ENCODE data around the gene TM9SF4. TPM values are rescaled to one million over a fixed set of nuclear protein-coding genes. Genes with fewer than 3 reads are reported as not detected.

TM9SF4 gene
- total RNA-seq, 2 experiments from 2014 or later: 35.7 to 39.1 TPM

DNA sequence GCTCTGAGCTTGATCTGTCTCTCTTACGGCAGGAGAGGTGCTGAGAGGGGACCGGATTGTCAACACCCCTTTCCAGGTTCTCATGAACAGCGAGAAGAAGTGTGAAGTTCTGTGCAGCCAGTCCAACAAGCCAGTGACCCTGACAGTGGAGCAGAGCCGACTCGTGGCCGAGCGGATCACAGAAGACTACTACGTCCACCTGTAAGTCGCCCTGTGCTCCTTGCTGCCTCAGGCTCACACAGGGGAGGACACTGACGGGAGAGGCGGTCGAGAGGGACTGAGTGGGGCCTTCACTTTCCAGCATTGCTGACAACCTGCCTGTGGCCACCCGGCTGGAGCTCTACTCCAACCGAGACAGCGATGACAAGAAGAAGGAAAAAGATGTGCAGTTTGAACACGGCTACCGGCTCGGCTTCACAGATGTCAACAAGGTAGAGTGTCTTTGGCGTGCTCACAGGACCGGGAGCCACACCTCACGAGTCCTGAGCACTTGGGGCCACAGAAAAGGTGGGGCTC, 32.0 kb downstream of the TM9SF4 start:
- Mint-ChIP-seq H3K27me3 (no peaks in the 10 kb centered on the region), H3K9me3 (ENCODE audit: low read depth) (no peaks in the 10 kb centered on the region), H3K4me1 (no peaks in the 10 kb centered on the region), H3K36me3 (peaks cover 62% of the 10 kb centered on the region), H3K27ac (no peak overlapping the region), H3K4me3 (no peak overlapping the region)
- DNase-seq (no peak), ATAC-seq (no peak)
- CTCF ChIA-PET: no interaction called here

DNA sequence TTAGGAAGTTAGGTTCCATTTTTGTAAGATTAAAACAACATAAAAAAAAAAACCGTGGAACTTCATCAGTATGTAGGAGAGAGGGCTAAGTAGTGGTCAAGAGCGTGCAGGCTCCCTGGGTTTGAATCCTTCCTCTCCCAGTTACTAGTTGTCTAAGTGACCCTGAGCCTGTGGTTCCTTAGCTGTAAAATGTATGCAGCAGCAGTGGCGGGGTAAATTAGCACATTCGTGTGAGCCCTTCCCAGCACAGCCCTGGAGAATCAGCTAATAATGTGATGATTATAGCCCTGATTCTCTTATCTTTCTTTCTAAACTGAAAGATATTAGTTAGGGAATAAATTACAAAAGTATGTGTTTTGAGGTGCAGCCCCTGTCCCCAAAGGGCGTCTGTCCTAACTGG, 32.6 kb downstream of the TM9SF4 start:
- ATAC-seq (no peak), DNase-seq (no peak)
- Mint-ChIP-seq H3K27ac (no peak overlapping the region), H3K36me3 (peaks cover 63% of the 10 kb centered on the region), H3K4me3 (no peak overlapping the region), H3K27me3 (no peaks in the 10 kb centered on the region), H3K4me1 (no peaks in the 10 kb centered on the region), H3K9me3 (ENCODE audit: low read depth) (no peaks in the 10 kb centered on the region)
- CTCF ChIA-PET: no interaction called here

DNA sequence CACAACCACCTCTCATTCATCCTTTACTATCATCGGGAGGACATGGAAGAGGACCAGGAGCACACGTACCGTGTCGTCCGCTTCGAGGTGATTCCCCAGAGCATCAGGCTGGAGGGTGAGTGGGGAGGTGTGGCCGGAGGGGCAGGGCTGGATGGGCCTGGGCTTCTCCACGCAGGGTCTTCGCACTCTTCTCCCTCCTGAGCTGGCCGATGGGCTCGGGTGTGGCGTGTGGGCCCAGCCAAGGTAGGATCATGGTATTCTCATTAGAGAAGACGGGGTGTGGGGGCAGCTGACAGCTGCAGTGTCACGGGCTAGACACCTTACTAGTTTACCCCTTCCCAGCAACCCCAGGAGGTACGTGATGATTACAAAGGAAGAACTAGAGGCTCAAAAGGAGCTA, 33.5 kb downstream of the TM9SF4 start:
- ATAC-seq (no peak), DNase-seq (no peak)
- Mint-ChIP-seq H3K4me1 (no peaks in the 10 kb centered on the region), H3K27ac (no peak overlapping the region), H3K9me3 (ENCODE audit: low read depth) (no peaks in the 10 kb centered on the region), H3K4me3 (no peak overlapping the region), H3K36me3 (peaks cover 57% of the 10 kb centered on the region), H3K27me3 (no peaks in the 10 kb centered on the region)
- CTCF ChIA-PET: no interaction called here

- H3K4me3 Mint-ChIP-seq: no peak overlapping the region
- no peak for DNase-seq
- peak overlapping the region; percentile 10 for H3K27ac Mint-ChIP-seq
- ATAC-seq: no peak
- no peaks in the 10 kb centered on the region for H3K27me3 Mint-ChIP-seq
- CTCF ChIA-PET: no interaction called here
- peaks cover 46% of the 10 kb centered on the region for H3K36me3 Mint-ChIP-seq
- H3K4me1 Mint-ChIP-seq: no peaks in the 10 kb centered on the region
- H3K9me3 Mint-ChIP-seq (ENCODE audit: low read depth): no peaks in the 10 kb centered on the region
Measured at GRCh38 chr20:32144898-32145662, 35.6 kb downstream of the TM9SF4 start.

DNA sequence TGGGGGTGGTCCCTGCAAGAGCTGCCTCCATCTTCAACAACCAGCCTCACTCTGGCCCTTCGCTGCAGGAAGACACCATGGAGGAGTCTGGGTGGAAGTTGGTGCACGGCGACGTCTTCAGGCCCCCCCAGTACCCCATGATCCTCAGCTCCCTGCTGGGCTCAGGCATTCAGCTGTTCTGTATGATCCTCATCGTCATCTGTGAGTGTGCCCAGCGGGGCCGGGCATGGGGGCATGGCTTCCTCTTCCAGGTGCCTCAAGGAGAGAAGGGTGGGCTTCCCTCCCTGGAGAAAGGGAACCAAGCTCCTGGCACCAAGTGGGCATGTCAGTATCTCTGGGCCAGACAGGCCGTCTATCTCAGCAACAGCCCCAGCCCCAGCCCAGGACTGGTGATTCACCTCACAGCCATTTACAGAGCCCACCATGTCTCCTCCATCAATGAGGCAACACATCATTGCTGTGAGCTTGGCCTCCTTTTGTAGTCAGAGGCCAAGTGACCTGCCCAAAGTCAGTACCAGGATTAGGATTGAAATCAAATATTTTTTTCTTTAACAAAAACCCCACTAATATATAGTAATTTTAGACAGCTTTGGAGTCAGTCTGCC, 40.2 kb downstream of the TM9SF4 start:
- DNase-seq (no peak), ATAC-seq (no peak)
- H3K4me3 Mint-ChIP-seq: no peak overlapping the region
- CTCF ChIA-PET: no interaction called here
- no peaks in the 10 kb centered on the region for H3K27me3 Mint-ChIP-seq
- peaks cover 29% of the 10 kb centered on the region for H3K36me3 Mint-ChIP-seq
- no peaks in the 10 kb centered on the region for H3K4me1 Mint-ChIP-seq
- no peaks in the 10 kb centered on the region for H3K9me3 Mint-ChIP-seq (ENCODE audit: low read depth)
- no peak overlapping the region for H3K27ac Mint-ChIP-seq

- no peak for ATAC-seq
- Mint-ChIP-seq H3K4me3 (no peak overlapping the region), H3K36me3 (peaks cover 28% of the 10 kb centered on the region), H3K27me3 (no peaks in the 10 kb centered on the region), H3K9me3 (ENCODE audit: low read depth) (no peaks in the 10 kb centered on the region), H3K4me1 (no peaks in the 10 kb centered on the region), H3K27ac (no peak overlapping the region)
- DNase-seq: no peak
- CTCF ChIA-PET: no interaction called here
Measured at GRCh38 chr20:32150291-32150848, 40.9 kb downstream of the TM9SF4 start.

- Mint-ChIP-seq H3K36me3 (peaks cover 20% of the 10 kb centered on the region), H3K27me3 (no peaks in the 10 kb centered on the region), H3K4me3 (no peak overlapping the region), H3K4me1 (no peaks in the 10 kb centered on the region), H3K27ac (no peak overlapping the region), H3K9me3 (ENCODE audit: low read depth) (no peaks in the 10 kb centered on the region)
- ATAC-seq (no peak), DNase-seq (no peak)
- CTCF ChIA-PET: no interaction called here
Measured at GRCh38 chr20:32152421-32153155, 43.1 kb downstream of the TM9SF4 start.

GRCh38 chr20:32153156-32153665, 43.7 kb downstream of the TM9SF4 start:
- no peaks in the 10 kb centered on the region for H3K27me3 Mint-ChIP-seq
- H3K4me3 Mint-ChIP-seq: no peak overlapping the region
- CTCF ChIA-PET: no interaction called here
- ATAC-seq (no peak), DNase-seq (no peak)
- H3K9me3 Mint-ChIP-seq (ENCODE audit: low read depth): no peaks in the 10 kb centered on the region
- H3K27ac Mint-ChIP-seq: no peak overlapping the region
- H3K4me1 Mint-ChIP-seq: no peaks in the 10 kb centered on the region
- peaks cover 25% of the 10 kb centered on the region for H3K36me3 Mint-ChIP-seq

GRCh38 chr20:32153771-32154170, 44.3 kb downstream of the TM9SF4 start:
- Mint-ChIP-seq H3K36me3 (peaks cover 28% of the 10 kb centered on the region), H3K27me3 (no peaks in the 10 kb centered on the region), H3K27ac (no peak overlapping the region), H3K4me1 (no peaks in the 10 kb centered on the region), H3K4me3 (no peak overlapping the region), H3K9me3 (ENCODE audit: low read depth) (no peaks in the 10 kb centered on the region)
- CTCF ChIA-PET: interaction anchor here (1.8 kb wide), 1 partner anchor 20 kb away, joined by 4 read pairs; no protein-coding TSS in a partner anchor
- ATAC-seq: no peak
- no peak for DNase-seq

DNA sequence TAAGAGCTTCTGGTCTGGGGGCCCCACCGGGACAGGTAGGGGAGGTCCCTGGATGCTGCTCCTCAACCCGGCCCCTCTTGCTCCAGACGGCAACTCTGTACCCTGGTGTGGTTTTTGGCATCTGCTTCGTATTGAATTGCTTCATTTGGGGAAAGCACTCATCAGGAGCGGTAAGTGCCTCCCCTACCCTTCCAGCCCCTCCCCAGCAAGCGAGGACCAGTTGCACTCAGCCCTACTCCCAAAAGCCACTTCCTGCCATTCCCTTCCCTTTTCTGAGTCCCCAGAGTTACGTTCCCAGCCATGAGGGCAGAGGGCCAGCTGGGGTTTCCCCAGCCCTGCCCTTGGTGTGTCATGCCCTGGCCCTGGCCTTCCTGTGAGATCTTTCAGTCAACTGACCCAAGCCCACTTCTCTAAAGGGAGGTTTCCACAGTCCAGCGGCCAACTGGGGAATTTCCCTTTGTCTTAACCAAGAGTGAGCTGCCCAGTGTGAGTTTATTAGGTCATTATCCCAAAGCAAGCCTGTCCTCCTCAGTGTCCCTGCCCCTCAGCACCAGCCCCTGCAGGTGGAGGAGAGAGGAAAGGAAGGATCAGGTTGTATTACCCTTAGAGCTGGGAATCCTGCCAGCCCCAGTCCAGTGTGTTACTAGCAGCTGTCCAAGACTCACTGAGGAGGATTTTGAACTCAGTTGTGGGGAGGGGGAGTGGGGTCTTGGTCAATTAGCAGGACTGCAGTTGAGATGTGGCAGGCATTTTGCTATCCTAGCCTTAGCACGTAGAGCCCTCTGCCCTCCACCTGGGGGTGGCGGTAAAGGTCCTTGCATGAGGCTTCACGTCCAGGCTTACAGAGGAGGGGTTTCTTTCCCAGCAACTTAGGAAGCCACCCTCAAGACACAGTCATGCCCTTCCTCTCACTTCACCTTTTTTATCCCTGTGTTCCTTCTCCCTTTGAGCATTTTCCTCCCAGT, 45.8 kb downstream of the TM9SF4 start:
- Mint-ChIP-seq H3K4me3 (no peak overlapping the region), H3K4me1 (no peaks in the 10 kb centered on the region), H3K27ac (peak overlapping the region; percentile 9), H3K9me3 (ENCODE audit: low read depth) (no peaks in the 10 kb centered on the region), H3K36me3 (peaks cover 32% of the 10 kb centered on the region), H3K27me3 (no peaks in the 10 kb centered on the region)
- CTCF ChIA-PET: interaction anchor here (0.9 to 1.8 kb wide), 3 partner anchors 18 to 100 kb away, joined by 3 to 4 read pairs (median 3); no protein-coding TSS in a partner anchor
- DNase-seq: no peak
- no peak for ATAC-seq

DNA sequence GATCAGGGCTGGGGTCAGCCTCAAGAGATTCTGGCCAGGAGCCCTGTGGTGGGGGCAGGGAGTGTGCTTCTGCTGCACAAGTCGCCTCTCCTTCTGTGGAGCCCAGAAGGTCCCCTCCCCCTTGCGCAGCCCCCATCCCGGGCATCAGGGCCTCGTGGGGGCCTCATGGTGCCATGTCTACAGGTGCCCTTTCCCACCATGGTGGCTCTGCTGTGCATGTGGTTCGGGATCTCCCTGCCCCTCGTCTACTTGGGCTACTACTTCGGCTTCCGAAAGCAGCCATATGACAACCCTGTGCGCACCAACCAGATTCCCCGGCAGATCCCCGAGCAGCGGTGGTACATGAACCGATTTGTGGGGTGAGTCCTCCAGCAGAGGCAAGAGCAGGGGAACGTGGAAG, 48.1 kb downstream of the TM9SF4 start:
- CTCF ChIA-PET: no interaction called here
- DNase-seq: no peak
- no peaks in the 10 kb centered on the region for H3K27me3 Mint-ChIP-seq
- ATAC-seq: no peak
- peaks cover 34% of the 10 kb centered on the region for H3K36me3 Mint-ChIP-seq
- H3K4me1 Mint-ChIP-seq: no peaks in the 10 kb centered on the region
- H3K9me3 Mint-ChIP-seq (ENCODE audit: low read depth): no peaks in the 10 kb centered on the region
- no peak overlapping the region for H3K27ac Mint-ChIP-seq
- no peak overlapping the region for H3K4me3 Mint-ChIP-seq

DNA sequence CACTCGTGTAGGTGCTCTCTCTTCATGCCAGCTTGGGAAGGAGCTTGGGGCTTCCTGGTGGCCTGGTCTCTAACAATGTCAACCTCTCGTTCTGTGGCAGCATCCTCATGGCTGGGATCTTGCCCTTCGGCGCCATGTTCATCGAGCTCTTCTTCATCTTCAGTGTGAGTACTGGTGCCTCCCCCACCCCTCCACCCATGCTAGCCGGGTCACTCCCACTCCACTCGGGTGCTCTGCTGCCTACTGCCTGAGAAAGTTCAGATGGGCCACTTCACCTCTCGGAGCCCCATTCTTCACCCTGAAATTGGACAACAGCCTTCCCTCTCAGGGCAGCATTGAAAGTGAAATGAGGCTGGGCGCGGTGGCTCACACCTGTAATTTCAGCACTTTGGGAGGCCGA, 48.8 kb downstream of the TM9SF4 start:
- Mint-ChIP-seq H3K36me3 (peaks cover 34% of the 10 kb centered on the region), H3K4me3 (no peak overlapping the region), H3K9me3 (ENCODE audit: low read depth) (no peaks in the 10 kb centered on the region), H3K27me3 (no peaks in the 10 kb centered on the region), H3K27ac (no peak overlapping the region), H3K4me1 (no peaks in the 10 kb centered on the region)
- CTCF ChIA-PET: no interaction called here
- ATAC-seq: no peak
- DNase-seq: no peak

Measured in activated CD8-positive, alpha-beta memory T cell treated with anti-CD3 and anti-CD28 coated beads, Interleukin-2, amount 10 ng/mL, durations not matched to agents 7 days and 5 days (primary cell).